Thoracic aorta (tissue), 2 donors: ENCODE results near the gene EFNA1. TPM values are rescaled to one million over a fixed set of nuclear protein-coding genes. Genes with fewer than 3 reads are reported as not detected.

ENCODE experiments used
- ATAC-seq: fragments of 150-250 bp; one replicate; pipeline ENCODE4 v1.8.0; 2017; ENCODE audit warnings: low read depth; ENCODE audit not compliant: insufficient number of reproducible peaks, low FRiP score
- DNase-seq: peaks from one replicate; pipeline ENCODE4 v3.0.0-alpha.2; 2020; ENCODE audit warnings: low spot score
- H3K27ac ChIP-seq, 2 donors: fragments of 200-600 bp; sonication (generic); 1 replicate in 1 of 2; 2 replicates in 1 of 2; pipeline ENCODE4 v1.5.1; 2016; ENCODE audit warnings: mild to moderate bottlenecking in 2 of 2, moderate library complexity in 2 of 2
- H3K27me3 ChIP-seq: fragments of 200-600 bp; sonication (generic); replicated peaks from 2 replicates; pipeline ENCODE4 v1.6.0; 2016; ENCODE audit warnings: mild to moderate bottlenecking; ENCODE audit not compliant: insufficient read depth
- H3K36me3 ChIP-seq: fragments of 200-600 bp; sonication (generic); one replicate; pipeline ENCODE4 v1.5.1; 2016
- H3K4me1 ChIP-seq, 2 donors: fragments of 200-600 bp; sonication (generic); 1 replicate in 1 of 2; 2 replicates in 1 of 2; pipeline versions ENCODE4 v1.5.1 to v1.6.0; 2016; ENCODE audit warnings: low read depth in 2 of 2, mild to moderate bottlenecking in 1 of 2; ENCODE audit not compliant: control insufficient read depth in 1 of 2
- H3K4me3 ChIP-seq: fragments of 200-600 bp; sonication (generic); 2 replicates; pipeline ENCODE4 v1.5.1; 2016; ENCODE audit warnings: mild to moderate bottlenecking
- H3K9me3 ChIP-seq: fragments of 200-600 bp; sonication (generic); 2 replicates; pipeline ENCODE4 v1.5.1; 2016
- total RNA-seq, 2 donors: library from RNA; depleted of rRNA; stranded (reverse); fragments of >200 nt; gene quantifications; one replicate each; pipeline versions ENCODE4 v1.1.0 to v1.2.3, GENCODE V29; 2016
- TF ChIP-seq, protein P1 (sequence below): fragments of 200-600 bp; sonication (generic); IDR thresholded peaks from one replicate; pipeline ENCODE4 v1.5.1; 2019; ENCODE audit warnings: antibody characterized with exemption

EFNA1 gene
- 10 to 100 TPM in 1 of 2 donors, 1 to 10 TPM in 1; 4.6 to 15.4 TPM for total RNA-seq

GRCh38 chr1:155127105-155127966, at the start of gene EFNA1:
TSS of gene EFNA1 (plus strand) at chr1:155127876. CDS start at chr1:155127978, 102 bp downstream.
- Histone ChIP-seq H3K4me3 (peak within 1 kb of the TSS; percentile 80), H3K27ac (peak within 1 kb of the TSS in 1 of 2 donors; percentile 37), H3K9me3 (no peaks in the 10 kb centered on the region), H3K27me3 (no peaks in the 10 kb centered on the region), H3K36me3 (no peaks in the 10 kb centered on the region), H3K4me1 (peaks cover 17 to 43% of the 10 kb centered on the region in 2 donors)
- DNase-seq = no peak
- TF ChIP-seq, protein P1, sequence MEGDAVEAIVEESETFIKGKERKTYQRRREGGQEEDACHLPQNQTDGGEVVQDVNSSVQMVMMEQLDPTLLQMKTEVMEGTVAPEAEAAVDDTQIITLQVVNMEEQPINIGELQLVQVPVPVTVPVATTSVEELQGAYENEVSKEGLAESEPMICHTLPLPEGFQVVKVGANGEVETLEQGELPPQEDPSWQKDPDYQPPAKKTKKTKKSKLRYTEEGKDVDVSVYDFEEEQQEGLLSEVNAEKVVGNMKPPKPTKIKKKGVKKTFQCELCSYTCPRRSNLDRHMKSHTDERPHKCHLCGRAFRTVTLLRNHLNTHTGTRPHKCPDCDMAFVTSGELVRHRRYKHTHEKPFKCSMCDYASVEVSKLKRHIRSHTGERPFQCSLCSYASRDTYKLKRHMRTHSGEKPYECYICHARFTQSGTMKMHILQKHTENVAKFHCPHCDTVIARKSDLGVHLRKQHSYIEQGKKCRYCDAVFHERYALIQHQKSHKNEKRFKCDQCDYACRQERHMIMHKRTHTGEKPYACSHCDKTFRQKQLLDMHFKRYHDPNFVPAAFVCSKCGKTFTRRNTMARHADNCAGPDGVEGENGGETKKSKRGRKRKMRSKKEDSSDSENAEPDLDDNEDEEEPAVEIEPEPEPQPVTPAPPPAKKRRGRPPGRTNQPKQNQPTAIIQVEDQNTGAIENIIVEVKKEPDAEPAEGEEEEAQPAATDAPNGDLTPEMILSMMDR = no peak
- peak; percentile 16 for ATAC-seq

DNA sequence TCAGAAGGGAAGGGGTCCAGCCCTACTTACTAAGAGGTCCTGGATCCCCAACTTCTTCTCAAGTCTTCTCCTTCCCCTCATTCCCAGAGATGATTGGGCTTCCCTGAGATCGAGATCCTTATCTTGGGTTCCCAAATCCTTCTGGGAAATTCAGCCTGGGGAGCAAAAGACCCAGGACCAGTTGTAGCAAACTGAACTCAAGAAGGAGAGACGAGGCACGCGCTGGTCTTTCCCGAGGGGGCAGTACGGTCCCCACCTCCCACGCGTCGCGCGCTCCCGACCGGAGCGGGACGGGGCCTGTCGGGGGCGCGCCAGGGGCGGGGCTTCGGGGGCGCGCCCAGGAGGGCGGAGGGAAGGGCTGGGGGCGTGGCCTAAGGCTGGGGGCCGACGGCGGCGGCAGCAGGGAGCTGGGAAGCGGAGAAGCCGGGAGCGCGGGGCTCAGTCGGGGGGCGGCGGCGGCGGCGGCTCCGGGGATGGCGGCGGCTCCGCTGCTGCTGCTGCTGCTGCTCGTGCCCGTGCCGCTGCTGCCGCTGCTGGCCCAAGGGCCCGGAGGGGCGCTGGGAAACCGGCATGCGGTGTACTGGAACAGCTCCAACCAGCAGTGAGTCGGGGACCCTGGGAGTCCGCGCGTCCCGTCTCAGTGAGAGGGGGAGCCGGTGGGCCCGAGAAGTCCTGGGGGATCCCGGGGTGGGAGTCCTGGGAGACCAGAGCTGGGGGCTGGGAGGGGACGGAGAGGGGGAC, 49.0 kb upstream of the EFNA1 start, which contains the start of gene EFNA3:
TSS of gene EFNA3 (plus strand) at position 369 of the 741 bp plus-strand sequence. CDS start at position 474, 105 bp downstream.
- DNase-seq = no peak
- TF ChIP-seq, protein P1 = no peak
- peak; percentile 44 for ATAC-seq
- peaks cover 29 to 43% of the 10 kb centered on the region in 2 donors for H3K4me1 ChIP-seq
- H3K4me3 ChIP-seq = peak within 1 kb of the TSS; percentile 72
- peaks cover 26% of the 10 kb centered on the region for H3K27me3 ChIP-seq
- H3K9me3 ChIP-seq = no peaks in the 10 kb centered on the region
- no peaks in the 10 kb centered on the region for H3K36me3 ChIP-seq
- H3K27ac ChIP-seq = no peak within 1 kb of the TSS

DNA sequence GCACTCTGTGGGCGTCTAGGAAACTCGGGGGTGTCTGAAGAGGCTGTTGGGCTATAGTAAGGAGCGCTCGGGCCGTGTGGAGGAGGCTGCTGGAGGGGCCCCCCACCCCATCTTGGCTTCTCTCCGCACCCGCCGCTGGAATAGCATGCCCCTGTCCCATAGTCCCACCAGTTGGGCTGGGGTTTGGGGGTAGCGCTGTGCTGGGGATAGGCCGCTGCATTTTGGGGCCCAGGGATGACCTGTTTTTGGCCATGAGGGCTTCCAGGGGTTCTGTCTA, 48.5 kb upstream of the EFNA1 start:
- ATAC-seq = no peak
- peaks cover 26% of the 10 kb centered on the region for H3K27me3 ChIP-seq
- no peak for DNase-seq
- peak overlapping the region; percentile 72 for H3K4me3 ChIP-seq
- H3K27ac ChIP-seq = no peak overlapping the region
- H3K36me3 ChIP-seq = no peaks in the 10 kb centered on the region
- TF ChIP-seq, protein P1 = no peak
- no peaks in the 10 kb centered on the region for H3K9me3 ChIP-seq
- H3K4me1 ChIP-seq = peaks cover 29 to 44% of the 10 kb centered on the region in 2 donors

DNA sequence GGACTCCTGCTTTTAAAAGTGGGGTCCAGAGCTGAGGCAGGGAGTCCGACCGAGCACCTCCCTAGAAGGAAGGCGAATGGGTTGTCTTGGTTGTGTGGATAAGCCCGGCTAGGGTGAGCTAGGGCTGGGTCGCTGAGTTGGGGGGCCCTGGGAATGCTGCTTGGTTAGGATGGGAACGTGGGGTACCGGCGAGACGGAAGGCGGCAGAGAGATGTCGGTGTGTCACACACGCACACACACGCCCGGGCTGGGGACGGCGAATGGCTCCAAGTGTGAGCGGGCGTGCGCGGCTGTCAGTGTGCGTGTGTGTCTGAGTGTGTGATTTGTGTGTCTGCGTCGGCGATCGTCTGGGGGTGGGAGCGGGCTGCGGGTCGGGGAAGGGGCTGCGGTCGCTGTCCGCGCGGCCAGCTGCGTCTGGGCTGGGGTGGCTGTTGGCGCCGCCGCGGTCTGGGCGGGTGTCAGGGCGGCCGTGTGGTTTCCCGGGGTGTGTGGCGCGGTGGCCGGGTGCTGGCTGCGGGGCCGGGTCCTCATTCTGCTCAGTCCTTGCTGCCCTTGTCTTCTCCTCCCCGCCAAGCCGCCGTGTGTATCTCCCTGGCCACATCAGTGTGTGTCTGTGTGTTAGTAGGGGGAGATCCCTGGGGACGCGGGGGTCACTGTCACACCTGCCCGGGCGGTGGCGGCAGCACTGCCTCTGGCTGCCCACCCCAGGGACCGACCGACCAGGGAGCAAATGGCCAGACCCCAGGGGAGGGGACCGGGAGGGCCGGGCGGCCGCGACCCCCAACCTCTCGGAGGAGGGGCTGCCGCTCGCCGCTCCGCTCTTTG, 48.0 kb upstream of the EFNA1 start:
- TF ChIP-seq, protein P1 = no peak
- peaks cover 26% of the 10 kb centered on the region for H3K27me3 ChIP-seq
- DNase-seq (no peak), ATAC-seq (no peak)
- H3K4me1 ChIP-seq = peaks cover 32 to 49% of the 10 kb centered on the region in 2 donors
- no peaks in the 10 kb centered on the region for H3K9me3 ChIP-seq
- H3K27ac ChIP-seq = peak overlapping the region in 1 of 2 donors; percentile 9
- H3K4me3 ChIP-seq = peak overlapping the region; percentile 72
- no peaks in the 10 kb centered on the region for H3K36me3 ChIP-seq
